GM11168 (cell line): Measurements from ENCODE around the gene CCDC6.
"Not testable (repeated sequence)": the region's sequence is repeated elsewhere in the genome, so short reads cannot be mapped to it uniquely, and the experiment has no call there.

Source experiments
- in situ Hi-C: fragments of 300-500 bp; cut with MboI; formaldehyde crosslinking; loops from one replicate; pipeline ENCODE4 v1.12.0; 2022; ENCODE audit warnings: low sequenced_read_pairs; ENCODE audit not compliant: unreplicated experiment

CCDC6 gene

GRCh38 chr10:59884893-59885292 is 21.5 kb downstream of the CCDC6 start:
- in situ Hi-C loops, result not testable (repeated sequence)

GRCh38 chr10:59881640-59882039 is 24.7 kb downstream of the CCDC6 start:
- in situ Hi-C loops, result no loop called here

DNA sequence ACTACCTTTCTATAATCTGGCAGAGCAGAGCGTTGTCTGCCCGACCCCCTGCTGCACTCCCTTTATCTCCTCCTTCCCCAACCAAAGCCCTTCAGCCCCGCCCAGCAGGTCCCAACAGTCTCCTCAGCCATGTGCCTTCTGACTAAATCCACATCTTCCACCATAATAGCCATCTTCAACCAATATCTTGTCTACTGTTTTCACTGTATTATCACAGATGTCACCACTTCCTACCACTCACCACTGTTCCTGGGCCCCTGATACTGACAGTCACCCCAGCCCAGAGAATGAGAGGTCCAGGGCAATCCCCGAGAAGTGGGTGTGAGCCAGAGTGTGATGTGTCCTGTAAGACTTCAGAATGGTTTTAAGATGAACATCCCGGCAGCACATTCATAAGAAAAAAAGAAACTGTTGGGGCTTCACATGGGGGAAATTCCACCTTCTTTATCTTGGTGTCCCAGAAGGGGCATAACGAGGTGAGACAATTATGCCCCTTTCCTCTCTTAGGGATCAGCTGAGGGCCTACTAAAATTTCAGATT is 25.3 kb downstream of the CCDC6 start:
- in situ Hi-C loops, result no loop called here

DNA sequence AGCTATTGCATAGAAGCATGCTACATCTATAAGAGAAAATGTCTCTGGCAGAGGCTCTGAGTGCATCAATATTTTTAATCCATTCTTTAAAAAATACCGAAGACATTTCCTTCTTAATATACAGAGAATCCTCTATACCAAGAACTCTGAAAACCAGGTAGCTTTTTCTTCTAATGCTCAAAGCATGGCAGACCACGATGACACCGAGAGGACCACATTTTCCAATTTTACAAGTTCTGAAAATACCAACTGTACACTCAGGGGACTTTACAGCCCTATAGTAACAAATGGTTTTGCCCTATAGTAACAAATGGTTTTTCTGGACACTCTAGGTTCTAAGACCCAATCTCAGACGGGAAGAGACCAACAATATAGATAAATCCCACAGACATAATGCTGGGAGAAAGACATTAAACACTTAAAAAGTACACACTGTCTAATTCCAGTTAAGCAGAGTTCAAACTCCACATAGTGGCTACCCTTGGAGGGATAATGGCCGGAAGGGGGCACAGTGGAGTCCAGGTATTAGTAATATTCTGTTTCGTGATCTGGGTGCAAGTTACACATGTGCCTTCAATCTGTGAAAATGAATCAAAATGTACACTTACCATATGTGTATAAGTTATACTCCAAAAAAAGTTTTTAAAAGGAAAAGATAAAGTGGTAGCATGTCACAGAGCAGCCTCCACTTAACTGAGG is 26.2 kb downstream of the CCDC6 start:
- in situ Hi-C loops, result no loop called here

DNA sequence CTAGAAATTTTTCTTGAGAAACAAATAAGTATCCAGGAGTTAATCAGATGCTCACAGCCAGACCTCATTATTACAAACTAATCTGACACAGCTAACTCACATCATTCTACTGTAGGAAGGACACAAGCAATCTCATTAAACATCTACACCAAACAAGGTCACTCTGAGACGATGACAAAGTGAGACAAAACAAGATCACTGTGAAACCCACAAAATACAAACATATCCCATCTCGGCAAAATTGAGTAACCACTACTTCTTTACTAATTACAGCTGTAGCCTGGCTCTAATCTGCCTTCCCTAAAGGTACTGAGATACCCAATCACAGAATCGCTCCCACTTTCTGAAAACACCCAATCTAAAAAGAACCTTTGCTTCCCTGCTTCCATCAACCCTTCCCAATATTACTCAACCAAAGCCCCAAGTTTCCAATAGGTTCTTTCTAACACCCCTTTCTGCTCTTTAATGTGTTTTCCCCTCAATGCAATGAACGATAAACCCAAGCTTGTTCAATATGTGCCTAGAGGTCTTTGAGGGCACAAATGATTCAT is 26.9 kb downstream of the CCDC6 start:
- in situ Hi-C loops, result no loop called here

DNA sequence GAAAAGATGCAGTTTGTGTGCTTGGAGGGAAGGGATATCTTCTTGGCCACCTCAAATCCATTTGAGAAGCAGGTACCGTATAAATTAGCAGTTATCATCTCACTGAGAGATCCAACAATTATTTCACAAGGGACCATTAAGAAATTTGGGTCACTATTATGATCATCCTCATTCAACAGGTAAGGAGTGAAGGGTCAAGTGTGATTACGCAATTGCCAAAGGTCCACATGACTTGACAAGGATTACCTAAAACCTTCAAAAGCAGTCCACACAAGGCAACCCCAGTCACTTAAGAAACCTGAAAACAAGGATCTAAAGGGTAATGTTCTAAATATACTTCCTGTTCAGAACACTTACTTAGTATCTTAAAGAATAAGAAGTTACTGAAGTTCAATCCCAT is 27.4 kb downstream of the CCDC6 start:
- in situ Hi-C loops, result no loop called here

DNA sequence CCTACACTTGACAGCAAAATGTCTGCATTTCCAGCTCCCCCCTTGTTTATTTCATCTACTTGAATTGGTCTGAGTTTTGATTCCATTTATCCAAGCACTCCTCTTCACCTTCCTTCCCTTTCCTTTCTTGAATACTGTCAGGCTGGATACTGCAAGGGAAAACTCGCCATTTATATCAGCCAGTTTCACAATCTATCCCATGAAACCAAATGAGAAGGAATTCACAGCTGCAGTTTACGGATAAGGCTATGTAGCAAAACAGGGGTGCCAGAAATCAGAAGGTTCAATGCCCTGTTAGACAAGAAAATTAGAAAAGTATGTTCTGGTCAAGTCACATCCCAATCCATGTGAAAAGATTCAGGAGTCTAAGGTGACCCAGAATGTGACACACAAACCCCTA is 28.1 kb downstream of the CCDC6 start:
- in situ Hi-C loops, result no loop called here

- in situ Hi-C loops, result no loop called here
Measured at GRCh38 chr10:59877191-59877671, 29.1 kb downstream of the CCDC6 start.

DNA sequence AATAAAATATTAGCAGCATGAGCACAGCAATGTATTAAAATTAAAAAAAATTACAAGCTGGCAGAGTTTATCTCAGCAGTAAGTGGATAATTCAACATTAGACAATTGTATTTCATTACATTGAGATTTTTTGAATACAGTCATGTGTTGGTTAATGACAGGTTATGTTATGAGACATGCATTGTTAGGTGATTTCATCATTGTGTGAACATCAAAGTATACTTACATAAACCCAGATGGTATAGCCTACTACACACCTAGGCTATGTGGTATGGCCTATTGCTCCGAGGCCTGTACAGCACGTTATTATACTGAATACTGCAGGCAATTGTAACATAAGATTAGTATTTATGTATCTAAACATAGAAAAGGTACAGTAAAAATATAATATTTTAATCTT is 29.7 kb downstream of the CCDC6 start:
- in situ Hi-C loops, result no loop called here

GRCh38 chr10:59876208-59876607 is 30.1 kb downstream of the CCDC6 start:
- in situ Hi-C loops, result not testable (repeated sequence)

DNA sequence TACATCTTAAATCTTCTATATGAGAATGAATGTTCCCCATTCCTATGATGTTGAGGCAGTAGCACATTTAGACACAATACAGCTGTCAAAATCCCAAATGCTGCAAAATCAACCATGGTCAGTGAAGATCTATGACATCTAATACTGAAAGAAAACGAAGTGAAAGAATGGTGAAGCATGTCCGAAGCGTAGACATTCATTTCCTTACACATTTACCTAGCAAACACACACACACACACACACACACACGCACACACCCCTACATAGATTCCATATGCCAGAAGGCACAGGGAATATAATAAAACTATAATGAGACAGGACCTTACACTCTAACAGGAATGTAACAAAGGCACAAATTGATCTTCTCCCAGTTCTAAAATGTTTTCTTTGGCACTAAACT is 32.5 kb downstream of the CCDC6 start:
- in situ Hi-C loops, result loop anchor here (5.0 to 25.0 kb wide), 2 partner anchors 33 to 163 kb away; partner anchors contain the start of gene CCDC6

DNA sequence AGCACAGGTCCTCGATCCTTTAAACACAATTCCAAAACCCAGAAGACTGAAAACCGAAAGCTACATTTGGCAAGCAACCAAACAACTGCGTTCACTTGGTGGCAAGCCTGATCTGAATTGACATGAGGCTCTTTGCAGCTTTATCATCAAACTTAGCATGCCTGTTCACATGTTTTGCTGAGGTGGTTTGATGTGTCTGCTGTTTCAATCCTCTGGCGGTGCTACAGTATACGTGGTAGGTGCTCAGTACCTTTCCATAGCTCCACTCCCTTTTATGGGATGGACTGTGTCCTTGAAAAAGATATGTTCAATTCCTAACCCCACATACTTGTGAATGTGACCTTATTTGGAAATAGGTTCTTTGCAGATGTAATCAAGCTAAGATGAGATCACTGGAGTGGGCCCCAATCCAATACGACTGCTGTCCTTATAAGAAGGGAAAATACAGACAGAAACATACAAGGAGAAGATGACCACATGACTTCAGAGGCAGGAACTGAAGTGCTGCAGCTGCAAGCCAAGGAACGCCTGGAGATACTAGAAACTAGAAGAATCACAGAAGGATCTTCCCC is 33.4 kb downstream of the CCDC6 start:
- in situ Hi-C loops, result loop anchor here (5.0 to 25.0 kb wide), 2 partner anchors 34 to 164 kb away; partner anchors contain the start of gene CCDC6

DNA sequence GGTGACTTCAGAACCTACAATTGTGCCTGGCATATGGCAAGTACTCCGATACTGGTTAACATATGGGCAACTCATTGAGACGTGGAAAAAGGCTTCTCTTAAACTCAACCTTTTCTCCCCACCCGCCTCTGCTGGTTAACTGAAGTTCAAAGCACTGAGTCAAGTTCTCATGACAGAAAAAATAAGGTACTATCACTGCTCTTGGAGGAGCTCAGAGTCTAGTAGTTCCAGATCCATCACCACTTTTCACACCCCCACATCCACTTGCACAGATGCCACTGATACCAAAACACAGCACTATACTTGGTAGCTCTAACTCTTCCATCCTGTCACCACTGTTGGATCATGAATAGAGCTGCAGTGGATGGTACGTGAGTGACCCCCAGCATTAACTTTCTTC is 36.2 kb downstream of the CCDC6 start:
- in situ Hi-C loops, result loop anchor here (5.0 to 25.0 kb wide), 2 partner anchors 37 to 167 kb away; partner anchors contain the start of gene CCDC6

DNA sequence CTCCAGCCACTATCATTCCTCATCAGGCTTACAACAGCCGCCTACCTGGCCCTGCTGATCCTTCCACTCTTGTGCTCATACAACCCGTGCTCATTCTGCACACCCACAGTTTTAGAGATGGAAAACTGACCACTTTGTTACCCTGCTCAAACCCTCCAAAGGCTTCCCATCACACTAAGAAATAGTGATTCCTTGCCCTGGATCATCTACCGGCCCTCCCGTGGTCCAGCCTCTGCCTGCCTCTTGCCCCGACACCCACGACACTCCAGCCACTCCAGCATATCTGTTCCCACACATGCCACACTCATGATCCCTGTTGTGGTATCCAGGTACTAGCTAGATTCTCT is 36.8 kb downstream of the CCDC6 start:
- in situ Hi-C loops, result loop anchor here (25.0 kb wide), 1 partner anchor 168 kb away; no protein-coding TSS in a partner anchor

GRCh38 chr10:59868696-59869593 is 37.4 kb downstream of the CCDC6 start:
- in situ Hi-C loops, result loop anchor here (25.0 kb wide), 1 partner anchor 168 kb away; no protein-coding TSS in a partner anchor

DNA sequence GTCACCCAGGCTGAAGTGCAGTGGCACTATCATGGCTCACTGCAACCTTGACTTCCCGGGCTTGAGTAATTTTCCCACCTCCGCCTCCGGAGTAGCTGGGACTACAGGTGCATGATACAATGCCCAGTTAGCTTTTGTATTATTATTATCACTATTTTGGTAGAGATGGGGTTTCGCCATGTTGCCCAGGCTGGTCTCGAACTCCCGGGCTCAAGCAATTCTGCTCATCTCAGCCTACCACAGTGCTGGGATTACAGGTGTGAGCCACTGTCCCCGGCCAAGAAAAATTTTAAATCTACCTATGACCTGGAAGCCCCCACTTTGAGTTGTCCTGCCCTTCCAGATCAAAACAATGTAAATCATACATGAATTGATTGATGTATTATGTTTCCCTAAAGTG is 38.8 kb downstream of the CCDC6 start:
- in situ Hi-C loops, result loop anchor here (25.0 kb wide), 1 partner anchor 170 kb away; no protein-coding TSS in a partner anchor

DNA sequence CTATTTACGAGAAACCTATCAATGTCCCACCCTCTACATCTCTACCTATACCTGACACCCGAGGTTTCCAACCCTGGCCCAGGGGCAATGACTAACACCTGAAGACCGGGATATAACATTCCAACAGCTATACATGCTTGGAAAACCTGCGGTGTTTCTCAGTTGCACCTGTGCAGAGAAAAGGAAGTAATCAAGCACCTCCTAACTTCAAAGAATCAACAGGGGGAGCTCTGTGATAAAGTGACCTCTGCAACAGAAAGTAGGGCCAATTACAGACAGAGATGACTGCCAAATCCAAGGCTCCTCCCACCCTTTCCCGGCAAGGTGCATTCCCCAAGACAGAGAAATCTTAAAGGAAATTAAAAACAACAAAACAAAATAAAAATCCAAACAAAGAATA is 41.3 kb downstream of the CCDC6 start:
- in situ Hi-C loops, result loop anchor here (25.0 kb wide), 1 partner anchor 172 kb away; no protein-coding TSS in a partner anchor

- in situ Hi-C loops, result loop anchor here (25.0 kb wide), 1 partner anchor 173 kb away; no protein-coding TSS in a partner anchor
Measured at GRCh38 chr10:59864141-59864962, 42.0 kb downstream of the CCDC6 start.

DNA sequence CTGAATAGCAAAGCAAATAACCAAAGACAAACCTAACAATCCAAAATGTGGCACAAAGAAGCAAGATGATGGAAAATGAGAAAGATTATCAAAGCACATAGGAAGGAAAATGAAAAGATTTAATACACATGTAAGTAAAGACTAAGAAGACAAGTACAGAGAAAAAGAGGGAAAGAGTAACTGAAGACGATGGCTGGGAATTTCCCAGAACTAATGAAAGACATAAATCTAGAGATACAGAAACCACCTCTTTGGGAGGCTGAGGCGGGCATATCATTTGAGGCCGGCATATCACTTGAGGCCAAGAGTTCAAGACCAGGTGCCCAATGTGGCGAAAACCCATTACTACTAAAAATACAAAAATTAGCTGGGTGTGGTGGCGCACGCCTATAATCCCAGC is 46.8 kb downstream of the CCDC6 start:
- in situ Hi-C loops, result loop anchor here (25.0 kb wide), 1 partner anchor 178 kb away; no protein-coding TSS in a partner anchor
